ENCODE results near the gene OR8G5. TPM values are rescaled to one million over a fixed set of nuclear protein-coding genes. Genes with fewer than 3 reads are reported as not detected.
"Not testable (repeated sequence)": the region's sequence is repeated elsewhere in the genome, so short reads cannot be mapped to it uniquely, and the experiment has no call there.

Gene OR8G5
- total RNA-seq, 1 experiment from 2014 or later, result not detected

- no peak for TF ChIP-seq CTCF (IDR thresholded peaks at IDR 0.05; ENCODE audit: unreplicated experiment)
- H3K27me3 Mint-ChIP-seq (ENCODE audit: unreplicated experiment), result no peaks in the 10 kb centered on the region
- peaks cover 7% of the 10 kb centered on the region for H3K9me3 Mint-ChIP-seq (ENCODE audit: low read depth, unreplicated experiment)
- H3K36me3 Mint-ChIP-seq (ENCODE audit: insufficient read depth, unreplicated experiment), result no peaks in the 10 kb centered on the region
- H3K4me3 Mint-ChIP-seq (ENCODE audit: low read depth, unreplicated experiment), result no peak overlapping the region
- no peaks in the 10 kb centered on the region for H3K4me1 Mint-ChIP-seq (ENCODE audit: low read depth, unreplicated experiment)
- intact Hi-C loops (cut with micrococcal nuclease; ENCODE audit: unreplicated experiment), result no loop called here
- H3K27ac Mint-ChIP-seq (ENCODE audit: unreplicated experiment), result no peak overlapping the region
- CTCF ChIA-PET, result no interaction called here
- no TSS peak for BruUV-seq (replicated peaks)
- no peak for DNase-seq
Observed at GRCh38 chr11:124225471-124225870, 30.7 kb upstream of the OR8G5 start.

- Mint-ChIP-seq H3K27ac (ENCODE audit: unreplicated experiment) (no peak overlapping the region), H3K36me3 (ENCODE audit: insufficient read depth, unreplicated experiment) (no peaks in the 10 kb centered on the region), H3K9me3 (ENCODE audit: low read depth, unreplicated experiment) (no peaks in the 10 kb centered on the region), H3K4me1 (ENCODE audit: low read depth, unreplicated experiment) (no peaks in the 10 kb centered on the region), H3K4me3 (ENCODE audit: low read depth, unreplicated experiment) (no peak overlapping the region), H3K27me3 (ENCODE audit: unreplicated experiment) (no peaks in the 10 kb centered on the region)
- CTCF ChIA-PET, result interaction anchor here (0.6 kb wide), 1 partner anchor 799 kb away, joined by 5 read pairs; no protein-coding TSS in a partner anchor
- intact Hi-C loops (cut with micrococcal nuclease; ENCODE audit: unreplicated experiment), result no loop called here
- TF ChIP-seq CTCF (IDR thresholded peaks at IDR 0.05; ENCODE audit: unreplicated experiment), result no peak
- no peak for DNase-seq
- BruUV-seq (replicated peaks), result no TSS peak
Observed at GRCh38 chr11:124233376-124233775, 22.8 kb upstream of the OR8G5 start.

DNA sequence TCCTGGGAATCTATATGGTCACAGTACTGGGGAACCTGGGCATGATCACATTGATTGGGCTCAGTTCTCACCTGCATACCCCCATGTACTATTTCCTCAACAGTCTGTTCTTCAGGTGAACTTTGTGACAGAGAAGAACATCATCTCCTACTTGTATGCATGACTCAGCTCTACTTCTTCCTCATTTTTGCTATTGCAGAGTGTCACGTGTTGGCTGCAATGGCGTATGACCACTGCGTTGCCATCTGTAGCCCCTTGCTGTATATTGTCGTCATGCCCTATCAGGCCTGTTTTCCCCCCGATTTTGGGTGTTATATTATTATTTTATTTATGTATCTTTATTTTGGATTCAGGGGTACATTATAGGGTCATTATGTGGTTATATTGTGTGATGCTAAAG lies 17.7 kb upstream of the OR8G5 start:
- CTCF ChIA-PET, result no interaction called here
- no peak for DNase-seq
- BruUV-seq (replicated peaks), result no TSS peak
- Mint-ChIP-seq H3K9me3 (ENCODE audit: low read depth, unreplicated experiment) (no peaks in the 10 kb centered on the region), H3K4me1 (ENCODE audit: low read depth, unreplicated experiment) (no peaks in the 10 kb centered on the region), H3K4me3 (ENCODE audit: low read depth, unreplicated experiment) (no peak overlapping the region), H3K27me3 (ENCODE audit: unreplicated experiment) (no peaks in the 10 kb centered on the region), H3K36me3 (ENCODE audit: insufficient read depth, unreplicated experiment) (no peaks in the 10 kb centered on the region), H3K27ac (ENCODE audit: unreplicated experiment) (no peak overlapping the region)
- intact Hi-C loops (cut with micrococcal nuclease; ENCODE audit: unreplicated experiment), result no loop called here
- no peak for TF ChIP-seq CTCF (IDR thresholded peaks at IDR 0.05; ENCODE audit: unreplicated experiment)

DNA sequence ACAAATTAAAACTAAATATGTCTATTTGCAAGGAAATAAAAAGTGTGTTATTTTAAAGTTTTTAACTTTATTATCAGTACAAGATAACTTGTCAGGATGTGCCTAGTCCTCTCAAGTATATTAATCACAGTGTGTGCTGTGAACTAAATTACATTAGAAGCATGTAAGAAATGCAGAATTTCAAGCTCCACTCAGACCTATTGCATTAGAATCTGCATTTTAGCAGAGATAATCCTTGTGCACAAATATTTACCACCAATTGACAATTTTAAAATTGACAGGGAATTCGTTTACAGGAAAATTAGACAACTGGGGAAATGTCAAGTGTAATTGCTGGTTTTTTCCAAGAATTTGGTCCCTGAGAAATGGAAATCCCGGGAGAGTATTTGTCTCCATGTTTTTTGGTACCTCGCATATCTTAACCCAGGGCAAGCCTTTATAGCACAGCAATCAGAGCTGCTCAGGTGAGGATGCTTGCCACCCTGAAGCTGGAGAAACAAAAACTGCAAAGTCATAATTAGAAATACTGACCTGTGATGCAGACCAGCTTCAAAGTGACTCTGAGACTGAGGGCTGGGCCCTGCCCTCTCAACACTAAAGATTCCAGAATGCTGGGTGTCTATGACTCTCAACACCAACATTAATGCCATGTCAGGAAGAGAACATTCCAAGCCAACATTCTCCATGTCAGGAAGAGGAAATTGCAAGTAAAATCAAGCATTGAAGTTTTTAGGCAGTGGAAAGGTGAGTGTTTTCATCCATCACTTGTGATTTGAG lies 15.4 kb upstream of the OR8G5 start, which contains the start of gene OR8G1:
OR8G1 (plus strand) TSS at position 475 of the 777 bp plus-strand sequence. CDS start 8,581 bp downstream, outside the sequence.
- Mint-ChIP-seq H3K27ac (ENCODE audit: unreplicated experiment) (no peak within 1 kb of the TSS), H3K27me3 (ENCODE audit: unreplicated experiment) (no peaks in the 10 kb centered on the region), H3K4me1 (ENCODE audit: low read depth, unreplicated experiment) (no peaks in the 10 kb centered on the region), H3K36me3 (ENCODE audit: insufficient read depth, unreplicated experiment) (no peaks in the 10 kb centered on the region), H3K4me3 (ENCODE audit: low read depth, unreplicated experiment) (no peak within 1 kb of the TSS), H3K9me3 (ENCODE audit: low read depth, unreplicated experiment) (peaks cover 3% of the 10 kb centered on the region)
- DNase-seq, result no peak
- intact Hi-C loops (cut with micrococcal nuclease; ENCODE audit: unreplicated experiment), result no loop called here
- TF ChIP-seq CTCF (IDR thresholded peaks at IDR 0.05; ENCODE audit: unreplicated experiment), result no peak
- CTCF ChIA-PET, result no interaction called here
- no TSS peak for BruUV-seq (replicated peaks)

- H3K9me3 Mint-ChIP-seq (ENCODE audit: low read depth, unreplicated experiment); H3K27ac Mint-ChIP-seq (ENCODE audit: unreplicated experiment); H3K4me1 Mint-ChIP-seq (ENCODE audit: low read depth, unreplicated experiment); CTCF ChIA-PET; H3K36me3 Mint-ChIP-seq (ENCODE audit: insufficient read depth, unreplicated experiment); DNase-seq; H3K4me3 Mint-ChIP-seq (ENCODE audit: low read depth, unreplicated experiment); BruUV-seq (replicated peaks); intact Hi-C loops (cut with micrococcal nuclease; ENCODE audit: unreplicated experiment); H3K27me3 Mint-ChIP-seq (ENCODE audit: unreplicated experiment): not testable (repeated sequence)
Observed at GRCh38 chr11:124249869-124250268, 6.3 kb upstream of the OR8G5 start.

- intact Hi-C loops (cut with micrococcal nuclease; ENCODE audit: unreplicated experiment); BruUV-seq (replicated peaks); H3K4me1 Mint-ChIP-seq (ENCODE audit: low read depth, unreplicated experiment); H3K4me3 Mint-ChIP-seq (ENCODE audit: low read depth, unreplicated experiment); H3K9me3 Mint-ChIP-seq (ENCODE audit: low read depth, unreplicated experiment); DNase-seq; CTCF ChIA-PET; H3K36me3 Mint-ChIP-seq (ENCODE audit: insufficient read depth, unreplicated experiment); H3K27me3 Mint-ChIP-seq (ENCODE audit: unreplicated experiment); H3K27ac Mint-ChIP-seq (ENCODE audit: unreplicated experiment): not testable (repeated sequence)
Observed at GRCh38 chr11:124265041-124265440, 8.9 kb downstream of the OR8G5 start.

DNA sequence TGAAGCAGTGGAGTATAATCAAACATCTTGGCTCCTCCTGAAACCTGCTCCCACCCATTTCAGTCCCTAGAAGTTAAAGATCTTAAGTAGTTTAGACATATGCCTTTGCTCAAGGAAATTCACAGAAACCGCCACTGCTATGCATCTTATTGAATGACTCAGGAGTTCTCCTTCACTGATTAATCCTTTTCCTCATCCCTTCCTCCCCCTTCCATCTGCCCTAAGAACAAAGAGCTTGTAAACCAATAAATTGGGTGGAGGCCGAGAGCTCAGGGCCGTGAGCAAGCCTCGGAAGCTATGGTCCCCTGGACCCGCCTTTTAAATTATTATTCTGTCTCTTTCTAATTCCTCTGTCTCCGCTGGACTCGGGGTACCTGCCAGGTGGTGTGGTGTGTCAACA lies 14.7 kb downstream of the OR8G5 start:
- intact Hi-C loops (cut with micrococcal nuclease; ENCODE audit: unreplicated experiment); CTCF ChIA-PET; H3K4me1 Mint-ChIP-seq (ENCODE audit: low read depth, unreplicated experiment); DNase-seq; H3K27me3 Mint-ChIP-seq (ENCODE audit: unreplicated experiment); H3K36me3 Mint-ChIP-seq (ENCODE audit: insufficient read depth, unreplicated experiment); H3K9me3 Mint-ChIP-seq (ENCODE audit: low read depth, unreplicated experiment); BruUV-seq (replicated peaks); H3K27ac Mint-ChIP-seq (ENCODE audit: unreplicated experiment); H3K4me3 Mint-ChIP-seq (ENCODE audit: low read depth, unreplicated experiment): not testable (repeated sequence)
